HG02642 (cell line): ENCODE data around the gene HOGA1.

Source experiments
- ATAC-seq: cut with Tn5 transposase; IDR thresholded peaks from one replicate; pipeline ENCODE4 v1.9.1; 2021; ENCODE audit warnings: mild to moderate bottlenecking; ENCODE audit not compliant: unreplicated experiment, poor library complexity

HOGA1 gene

GRCh38 chr10:97584060-97584797 lies at the start of gene HOGA1:
TSS of gene HOGA1 (plus strand) at chr10:97584389. CDS start at chr10:97584704, 315 bp downstream.
- ATAC-seq = no peak

- ATAC-seq = no peak
Observed at GRCh38 chr10:97534746-97535367, 49.3 kb upstream of the HOGA1 start.

- no peak for ATAC-seq
Observed at GRCh38 chr10:97537186-97537869, 46.9 kb upstream of the HOGA1 start.

GRCh38 chr10:97538411-97538810 lies 45.8 kb upstream of the HOGA1 start:
- no peak for ATAC-seq

- ATAC-seq = no peak
Observed at GRCh38 chr10:97538839-97539238, 45.4 kb upstream of the HOGA1 start.

GRCh38 chr10:97539523-97540200 lies 44.5 kb upstream of the HOGA1 start:
- no peak for ATAC-seq

- no peak for ATAC-seq
Observed at GRCh38 chr10:97540669-97541500, 43.3 kb upstream of the HOGA1 start.

- no peak for ATAC-seq
Observed at GRCh38 chr10:97542169-97543024, 41.8 kb upstream of the HOGA1 start.

- ATAC-seq = no peak
Observed at GRCh38 chr10:97543025-97543546, 41.1 kb upstream of the HOGA1 start.

GRCh38 chr10:97546456-97547270 lies 37.5 kb upstream of the HOGA1 start:
- no peak for ATAC-seq

- ATAC-seq = no peak
Observed at GRCh38 chr10:97547271-97547600, 37.0 kb upstream of the HOGA1 start.

GRCh38 chr10:97547962-97548361 lies 36.2 kb upstream of the HOGA1 start:
- no peak for ATAC-seq

- no peak for ATAC-seq
Observed at GRCh38 chr10:97548828-97549455, 35.2 kb upstream of the HOGA1 start.

- no peak for ATAC-seq
Observed at GRCh38 chr10:97549587-97550322, 34.4 kb upstream of the HOGA1 start.

- ATAC-seq = no peak
Observed at GRCh38 chr10:97550336-97551149, 33.6 kb upstream of the HOGA1 start.

- no peak for ATAC-seq
Observed at GRCh38 chr10:97551271-97551670, 32.9 kb upstream of the HOGA1 start.
